ENCODE results near the gene C2CD4A.
A peak's percentile ranks its signal among the peaks of the same experiment; 100 is the strongest.

The C2CD4A gene

GRCh38 chr15:62104401-62104800 lies 37.6 kb downstream of the C2CD4A start:
- DNase-seq: peak; percentile 77

- peak; percentile 71 for DNase-seq
Observed at GRCh38 chr15:62104846-62105245, 38.1 kb downstream of the C2CD4A start.

DNA sequence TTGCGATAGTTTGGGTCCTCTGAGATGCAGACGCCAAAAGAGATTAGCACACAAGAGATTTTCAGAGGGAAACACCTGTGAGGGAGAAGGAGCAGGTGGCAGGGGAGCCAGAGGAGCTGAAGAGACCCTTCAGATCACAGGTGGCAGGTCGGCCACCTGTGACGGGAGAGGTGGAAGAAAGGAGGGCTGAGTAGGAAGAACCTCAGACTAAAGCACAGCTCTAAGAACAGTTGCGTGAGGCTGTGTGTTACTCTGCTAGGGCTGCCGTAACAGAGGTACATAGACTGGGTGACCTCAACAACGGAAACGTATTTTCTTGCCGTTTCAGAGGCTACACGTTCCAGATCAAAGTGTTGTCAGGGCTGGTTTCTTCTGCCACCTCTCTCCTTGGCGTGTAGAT lies 38.5 kb downstream of the C2CD4A start:
- peak; percentile 81 for DNase-seq

DNA sequence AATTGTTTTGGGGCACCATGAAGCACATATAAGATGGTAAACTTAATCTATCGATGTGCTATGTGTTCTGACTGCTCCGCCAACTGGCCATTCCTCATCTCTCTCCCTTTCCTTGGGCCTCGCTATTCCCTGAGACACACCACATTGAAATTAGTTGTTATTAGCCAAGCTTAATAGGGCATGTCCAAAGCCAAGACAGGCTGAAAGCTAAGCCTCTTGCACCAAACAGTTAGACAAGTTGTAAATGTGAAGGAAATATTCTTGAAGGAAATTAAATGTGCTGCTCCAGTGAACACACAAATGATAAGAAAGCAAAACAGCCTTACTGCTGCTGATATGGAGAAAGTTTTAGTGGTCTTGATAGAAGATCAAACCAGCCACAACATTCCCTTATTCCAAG lies 39.3 kb downstream of the C2CD4A start:
- no peak for DNase-seq

GRCh38 chr15:62107571-62108121 lies 40.9 kb downstream of the C2CD4A start:
- DNase-seq: no peak

DNA sequence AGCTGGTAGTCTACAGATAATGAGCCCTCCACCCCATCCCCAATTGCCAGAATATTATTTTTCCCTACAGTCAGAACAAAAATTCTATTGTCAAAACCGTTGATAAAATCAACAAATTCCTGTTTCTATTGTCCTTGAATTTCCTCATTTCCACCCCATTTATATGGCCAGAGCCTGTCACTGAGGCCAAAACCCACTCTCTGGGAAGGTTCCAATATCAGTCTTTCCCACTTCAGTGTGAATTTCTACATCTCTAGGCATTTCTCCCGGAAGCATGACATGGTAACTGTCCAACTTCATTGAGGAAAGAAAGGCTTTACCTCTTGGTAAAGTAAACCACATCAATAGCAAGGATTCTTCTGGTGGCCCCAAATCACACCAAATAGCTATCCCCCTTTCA lies 41.6 kb downstream of the C2CD4A start:
- DNase-seq: no peak

DNA sequence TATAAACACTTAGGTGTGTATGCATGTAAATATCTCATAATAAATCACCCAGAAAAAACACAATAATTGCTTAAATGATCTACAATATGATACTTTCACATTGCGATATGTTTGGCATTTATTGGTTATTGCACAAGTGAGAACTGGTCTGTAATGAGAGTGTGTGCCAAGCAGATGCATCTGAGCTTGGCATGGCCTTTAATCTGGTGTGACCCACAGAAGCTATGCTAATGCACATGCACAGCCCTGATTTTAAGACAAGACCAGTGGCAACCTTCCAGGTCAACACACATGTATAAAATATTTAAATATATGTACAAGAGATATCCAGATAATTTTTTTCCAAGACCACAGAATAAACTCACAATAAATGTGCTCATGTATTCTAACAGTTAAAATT lies 42.7 kb downstream of the C2CD4A start:
- DNase-seq: no peak

GRCh38 chr15:62109982-62110851 lies 43.4 kb downstream of the C2CD4A start:
- DNase-seq: no peak

DNA sequence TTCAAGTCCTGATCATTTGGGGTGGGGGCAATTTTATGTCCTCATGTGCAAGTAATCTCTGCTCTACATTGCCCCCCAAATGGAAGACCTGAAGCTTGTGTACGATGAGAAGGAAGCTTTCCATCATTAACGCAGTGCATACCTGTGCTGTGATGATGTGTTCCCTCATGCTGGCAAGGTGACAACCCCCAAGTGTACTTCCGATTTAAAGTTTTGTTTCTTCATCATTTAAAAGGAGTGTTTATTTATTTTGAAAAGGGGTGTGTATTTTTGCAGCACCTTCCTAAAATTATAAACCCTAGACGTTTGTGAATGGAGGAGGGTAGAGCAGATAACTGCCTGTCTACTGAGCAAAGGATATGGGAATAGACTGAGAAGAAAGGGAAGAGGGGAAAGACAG lies 45.3 kb downstream of the C2CD4A start:
- no peak for DNase-seq

DNA sequence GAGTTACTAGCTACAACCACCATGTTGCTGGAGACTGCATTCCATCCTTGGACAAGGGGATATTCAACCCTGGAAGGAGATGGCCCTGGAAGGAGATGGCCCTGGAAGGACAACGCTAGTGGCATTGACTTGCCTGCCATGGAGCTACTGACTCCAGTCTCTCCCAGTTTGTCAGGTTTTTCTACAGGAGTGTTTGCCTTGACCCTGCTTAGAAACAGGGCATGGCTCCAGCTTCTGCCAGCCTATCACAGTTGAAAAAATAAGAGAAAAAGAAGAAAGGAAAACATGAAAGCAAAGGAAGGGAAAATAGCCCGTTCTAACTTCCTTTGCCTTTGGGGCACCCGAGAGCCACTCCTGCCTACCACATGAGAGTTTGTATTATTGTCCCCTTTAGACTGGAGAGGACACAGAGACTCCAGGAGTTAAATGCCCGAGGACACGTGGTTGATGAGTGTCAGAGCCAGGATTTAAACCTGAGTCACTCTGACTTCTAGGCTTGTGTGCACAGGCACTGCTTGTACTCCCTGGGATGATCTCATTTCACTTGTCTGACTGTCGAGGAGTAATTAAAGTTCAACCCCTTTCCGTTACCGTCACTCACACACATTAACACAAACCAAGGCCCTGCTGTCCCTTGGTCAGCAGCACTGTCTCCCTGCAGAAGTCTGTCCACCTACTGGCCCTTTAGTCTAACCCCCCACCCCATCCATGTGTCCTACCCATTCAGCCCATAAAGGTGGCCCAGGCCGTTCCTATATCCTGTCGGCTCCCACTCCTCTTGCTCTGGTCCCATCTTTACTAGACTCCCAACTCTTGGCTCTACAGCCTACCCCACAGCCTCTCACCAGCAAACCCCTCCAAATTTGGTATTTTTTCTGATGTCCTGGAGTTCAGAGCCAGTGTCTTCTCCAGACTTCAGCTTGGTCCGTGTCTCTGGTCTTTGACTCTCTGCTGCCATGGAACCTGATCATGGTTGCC lies 46.1 kb downstream of the C2CD4A start:
- DNase-seq: no peak

DNA sequence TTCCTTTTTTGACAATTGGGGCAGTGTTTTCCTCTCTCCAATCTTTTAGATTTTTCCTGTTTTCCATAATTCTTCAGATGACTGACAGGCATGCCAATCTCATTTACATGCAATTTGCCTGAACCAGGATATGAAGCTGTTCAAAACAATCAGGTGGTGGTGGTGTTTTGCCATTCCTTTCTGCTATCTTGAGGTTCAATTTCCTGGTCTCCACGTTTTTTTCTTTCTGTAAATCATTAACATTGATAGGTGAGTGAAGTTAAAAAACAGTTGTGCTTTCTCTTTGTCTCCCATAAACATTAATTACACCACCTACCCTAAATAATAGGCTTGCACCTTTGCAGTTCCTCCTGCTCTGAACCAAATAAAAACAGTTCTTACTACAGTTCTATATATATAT lies 49.1 kb downstream of the C2CD4A start:
- no peak for DNase-seq

DNA sequence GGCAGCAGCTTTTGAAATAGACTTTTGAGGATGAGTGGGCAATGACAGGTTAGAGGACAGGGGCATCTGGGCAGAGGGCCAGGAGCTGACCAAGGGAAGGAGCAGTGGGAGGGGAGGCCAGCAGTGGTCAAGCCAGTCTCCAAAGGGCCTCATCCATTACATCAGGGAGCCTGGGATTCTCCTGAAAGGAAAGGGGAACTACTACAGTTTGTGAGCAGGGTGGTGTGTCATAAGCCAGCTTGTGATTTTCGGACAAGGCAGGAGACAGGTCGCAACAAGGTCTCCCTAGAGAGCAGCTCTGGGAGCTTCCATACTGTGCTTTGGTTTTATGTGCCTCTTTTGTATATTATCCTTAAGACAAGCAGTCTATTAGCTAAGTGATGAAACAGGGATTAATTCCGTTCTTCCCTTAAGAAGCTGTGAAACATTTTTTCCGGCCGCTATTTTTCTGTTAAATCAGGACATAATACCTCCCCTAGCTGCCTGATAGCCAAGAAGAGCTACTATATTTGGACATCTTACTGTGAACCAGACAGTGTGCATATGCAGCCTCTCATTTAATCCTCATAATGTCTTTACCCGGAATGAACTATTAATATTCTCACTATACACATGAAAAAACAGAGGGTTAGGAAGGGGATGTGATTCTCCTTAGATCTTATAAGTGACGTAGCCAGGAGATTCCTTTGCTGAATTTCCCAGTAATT lies 51.9 kb downstream of the C2CD4A start:
- no peak for DNase-seq

DNA sequence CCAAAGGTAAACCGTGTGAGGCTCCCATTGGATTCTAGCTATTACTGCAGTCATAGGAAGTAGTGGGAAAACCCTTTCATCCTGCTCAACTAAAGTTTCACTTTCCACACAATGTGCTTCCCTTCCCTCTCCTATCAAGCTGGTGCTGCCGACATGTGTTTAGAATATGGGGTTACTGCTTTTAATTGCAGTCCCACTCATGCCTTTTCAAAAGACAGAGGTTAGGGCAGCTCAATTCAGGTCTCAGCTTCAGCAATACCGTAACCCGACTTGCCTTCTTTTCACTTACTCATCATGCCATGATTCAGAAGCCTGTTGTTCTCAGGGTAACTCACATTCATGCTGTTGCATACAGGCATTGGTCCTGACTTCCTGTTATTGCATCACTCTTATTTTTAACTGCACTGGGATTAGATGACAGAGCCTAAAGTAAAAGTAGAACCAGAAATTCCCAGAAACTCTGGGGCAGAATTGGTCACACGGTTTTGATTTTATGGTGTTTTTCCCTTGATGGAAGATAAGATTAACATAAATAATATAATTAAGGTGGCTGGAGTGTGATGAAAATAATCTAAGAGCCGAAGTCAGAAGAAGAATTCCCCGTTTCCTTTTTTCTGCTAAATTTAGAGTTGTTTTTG lies 52.6 kb downstream of the C2CD4A start:
- peak; percentile 31 for DNase-seq

DNA sequence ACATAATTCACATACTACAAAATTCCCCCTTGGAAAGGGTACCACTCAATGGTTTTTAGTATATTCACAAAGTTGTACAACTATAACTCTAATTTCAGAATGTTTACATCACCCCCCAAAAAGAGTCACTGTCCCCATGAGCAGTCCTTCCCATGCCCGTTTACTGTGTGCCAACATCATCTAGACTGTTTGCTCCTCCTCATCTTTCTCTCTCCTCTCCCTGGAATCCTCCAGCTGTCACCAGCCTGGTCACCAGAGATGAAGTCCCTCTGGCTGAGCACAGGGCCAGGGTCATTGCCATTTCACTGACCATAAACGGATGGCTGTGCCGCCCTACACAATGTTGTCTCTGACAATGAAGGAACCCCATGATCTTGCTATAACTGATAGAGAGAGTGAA lies 53.1 kb downstream of the C2CD4A start:
- no peak for DNase-seq
